ENCODE measurements around the gene OR7D4.
"Not testable (repeated sequence)": the region's sequence is repeated elsewhere in the genome, so short reads cannot be mapped to it uniquely, and the experiment has no call there.

DNA sequence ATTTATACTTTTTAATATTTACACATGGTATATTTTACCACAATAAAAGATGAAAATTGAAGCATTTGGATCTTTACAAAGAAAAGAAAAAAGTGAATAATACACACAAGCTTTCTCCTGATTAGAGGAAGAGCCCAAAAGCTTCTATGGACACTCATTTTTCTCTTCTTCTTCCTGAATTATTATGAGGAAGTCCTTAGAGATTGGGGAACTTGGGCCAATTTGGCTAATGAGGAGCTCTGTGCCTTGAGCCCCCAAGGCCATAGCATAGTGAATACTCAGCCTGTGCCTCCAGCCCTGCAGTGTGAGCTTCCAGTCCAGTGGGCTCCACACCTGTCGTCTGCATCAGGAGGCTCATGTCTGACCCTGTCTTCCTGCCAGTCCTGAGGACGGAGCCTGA lies 21.3 kb downstream of the OR7D4 start:
- TF ChIP-seq, protein P1, sequence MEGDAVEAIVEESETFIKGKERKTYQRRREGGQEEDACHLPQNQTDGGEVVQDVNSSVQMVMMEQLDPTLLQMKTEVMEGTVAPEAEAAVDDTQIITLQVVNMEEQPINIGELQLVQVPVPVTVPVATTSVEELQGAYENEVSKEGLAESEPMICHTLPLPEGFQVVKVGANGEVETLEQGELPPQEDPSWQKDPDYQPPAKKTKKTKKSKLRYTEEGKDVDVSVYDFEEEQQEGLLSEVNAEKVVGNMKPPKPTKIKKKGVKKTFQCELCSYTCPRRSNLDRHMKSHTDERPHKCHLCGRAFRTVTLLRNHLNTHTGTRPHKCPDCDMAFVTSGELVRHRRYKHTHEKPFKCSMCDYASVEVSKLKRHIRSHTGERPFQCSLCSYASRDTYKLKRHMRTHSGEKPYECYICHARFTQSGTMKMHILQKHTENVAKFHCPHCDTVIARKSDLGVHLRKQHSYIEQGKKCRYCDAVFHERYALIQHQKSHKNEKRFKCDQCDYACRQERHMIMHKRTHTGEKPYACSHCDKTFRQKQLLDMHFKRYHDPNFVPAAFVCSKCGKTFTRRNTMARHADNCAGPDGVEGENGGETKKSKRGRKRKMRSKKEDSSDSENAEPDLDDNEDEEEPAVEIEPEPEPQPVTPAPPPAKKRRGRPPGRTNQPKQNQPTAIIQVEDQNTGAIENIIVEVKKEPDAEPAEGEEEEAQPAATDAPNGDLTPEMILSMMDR (IDR thresholded peaks at IDR 0.05): not testable (repeated sequence)
- TF ChIP-seq POLR2A, POLR2AphosphoS5 (IDR thresholded peaks at IDR 0.05): not testable (repeated sequence)

Measured in breast epithelium (tissue), 3 donors.